HG03103 (cell line): ENCODE data around the gene C1D.
"Not testable (repeated sequence)": the region's sequence is repeated elsewhere in the genome, so short reads cannot be mapped to it uniquely, and the experiment has no call there.

Experiments
- ATAC-seq: cut with Tn5 transposase; IDR thresholded peaks from one replicate; pipeline ENCODE4 v1.9.1; 2021; ENCODE audit warnings: low read depth; ENCODE audit not compliant: unreplicated experiment

Gene C1D

DNA sequence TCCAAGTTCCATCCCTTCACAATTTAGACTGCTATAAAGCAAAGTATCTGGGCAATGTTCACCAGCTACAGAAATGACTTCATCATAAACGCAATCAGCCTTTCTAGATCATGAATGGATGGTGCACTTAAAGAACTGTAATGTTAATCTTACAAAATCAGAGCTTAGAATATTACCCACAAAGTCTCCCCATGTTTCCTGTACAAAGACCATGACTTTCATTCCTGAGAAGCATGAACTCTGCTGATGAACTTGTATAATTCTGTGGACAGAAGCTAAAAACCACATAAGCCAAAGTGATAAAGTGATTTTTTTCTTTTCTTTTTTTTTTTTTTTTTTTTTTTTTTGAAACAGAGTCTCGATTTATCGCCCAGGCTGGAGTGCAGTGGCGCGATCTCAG lies 53.3 kb downstream of the C1D start:
- ATAC-seq, result no peak

DNA sequence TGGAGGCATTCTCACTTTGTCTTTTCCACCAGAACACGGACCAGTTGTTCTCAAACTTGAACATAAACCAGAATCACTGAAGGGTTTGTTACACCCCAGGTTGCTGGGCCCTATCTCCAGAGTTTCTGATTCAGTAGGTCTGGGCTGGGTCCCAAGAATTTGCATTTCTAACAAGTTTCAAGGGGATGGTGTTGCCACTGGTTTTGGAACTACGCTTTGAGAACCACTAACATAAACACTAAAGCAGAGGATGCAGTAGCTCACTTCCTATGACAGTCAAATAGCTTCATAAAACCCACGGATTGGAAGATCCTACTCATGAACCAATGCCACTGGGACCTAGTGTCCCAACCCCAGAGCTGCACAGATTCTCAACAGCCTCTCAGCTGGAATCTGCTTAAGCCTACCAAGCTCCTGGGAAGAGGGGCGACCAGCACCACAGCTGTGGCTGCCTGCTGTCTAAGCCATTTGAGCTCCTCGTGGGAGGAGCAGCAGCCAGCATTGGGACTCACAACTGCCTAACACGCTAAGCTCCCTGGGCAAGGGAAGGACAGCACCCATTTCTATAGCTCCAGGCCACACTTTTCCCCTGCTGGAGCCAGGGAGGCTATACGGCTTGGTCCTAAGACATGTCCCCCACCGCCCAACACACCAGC lies 62.5 kb downstream of the C1D start:
- no peak for ATAC-seq

DNA sequence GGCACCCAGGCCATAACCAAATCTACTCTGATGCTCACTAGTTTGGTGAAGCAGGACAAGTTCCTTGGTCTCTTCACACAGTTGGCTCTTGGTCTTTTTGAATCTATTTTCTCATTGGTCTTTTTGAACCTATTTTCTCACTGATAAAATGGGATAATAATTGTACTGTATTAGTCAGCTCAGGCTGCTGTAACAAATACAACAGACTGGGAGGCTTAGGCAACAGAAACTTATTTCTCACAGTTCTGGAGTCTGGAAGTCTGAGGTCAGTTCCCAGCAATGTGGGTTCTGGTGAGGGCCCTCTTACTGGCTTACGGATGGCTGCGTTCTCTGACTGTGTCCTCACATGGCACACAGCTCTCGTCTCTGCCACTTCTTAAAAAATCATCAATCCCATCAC lies 63.5 kb downstream of the C1D start:
- ATAC-seq, result no peak

DNA sequence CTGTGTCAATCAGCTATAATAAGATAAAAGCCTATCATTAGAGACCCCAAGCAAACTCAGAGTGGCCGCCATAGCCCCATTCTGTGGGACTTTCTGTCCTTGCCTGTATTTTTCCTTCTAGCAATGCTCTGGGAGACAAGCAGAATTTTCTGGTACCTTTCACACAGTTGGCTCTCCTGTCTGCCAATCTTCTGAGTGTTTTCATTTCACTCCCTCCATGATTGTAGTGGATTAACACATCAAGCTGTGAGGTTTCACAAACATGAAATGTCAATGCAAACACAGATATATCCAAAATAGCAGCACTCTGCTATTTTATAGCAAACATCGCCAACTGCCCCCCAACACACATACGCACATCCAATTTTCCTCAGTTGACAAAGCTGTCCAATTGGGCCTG lies 64.9 kb downstream of the C1D start:
- no peak for ATAC-seq

DNA sequence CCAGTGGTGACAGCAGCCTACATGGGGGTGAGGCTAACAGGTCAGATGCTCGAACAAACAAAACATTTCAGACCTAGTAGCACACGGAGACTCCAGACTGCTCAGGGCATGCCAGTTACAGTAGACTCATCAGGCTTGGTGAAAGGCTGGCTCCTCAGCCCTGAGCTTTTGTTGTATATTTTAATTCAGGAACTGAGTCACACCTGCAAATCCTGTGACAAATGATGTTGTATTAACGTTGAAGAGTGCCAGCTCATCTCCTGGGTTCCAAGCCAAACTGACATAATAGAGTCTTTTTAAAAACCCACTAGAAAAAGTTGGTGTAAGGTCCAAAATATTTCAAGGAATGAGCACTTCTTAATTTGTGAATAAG lies 65.3 kb downstream of the C1D start:
- ATAC-seq, result no peak

DNA sequence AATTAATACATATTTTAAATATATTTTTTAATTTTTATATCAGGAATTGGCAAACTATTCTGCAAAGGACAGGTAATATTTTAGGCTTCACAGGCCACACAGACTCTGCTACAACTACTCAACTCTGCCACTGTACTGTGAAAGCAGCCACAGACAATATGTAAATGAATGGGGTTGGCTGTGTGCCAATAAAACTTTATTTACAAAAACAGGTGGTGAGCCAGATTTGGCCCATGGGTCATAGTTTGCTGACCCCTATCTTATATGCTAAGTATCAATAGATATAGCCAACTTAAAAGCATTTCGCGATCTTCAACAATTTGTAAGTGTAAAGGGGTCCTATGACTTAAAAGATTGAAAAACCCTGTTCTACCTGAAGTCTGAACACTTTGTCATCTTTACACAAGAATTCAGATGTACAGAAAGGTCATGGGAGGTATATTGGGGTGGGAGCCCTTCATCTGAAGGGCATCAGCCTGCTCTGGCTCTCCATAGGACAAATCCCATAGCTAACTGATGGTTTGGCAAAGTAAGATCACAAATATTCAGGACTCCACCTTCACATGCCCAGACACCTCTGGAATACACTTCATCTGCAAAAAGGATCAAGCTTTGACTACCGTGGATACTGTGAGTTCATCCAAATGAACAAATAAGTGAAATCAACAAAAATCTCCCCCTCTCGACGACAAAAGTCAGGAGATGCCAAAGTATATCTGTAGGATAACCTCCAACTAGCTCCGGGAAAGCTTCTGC lies 65.9 kb downstream of the C1D start:
- no peak for ATAC-seq

DNA sequence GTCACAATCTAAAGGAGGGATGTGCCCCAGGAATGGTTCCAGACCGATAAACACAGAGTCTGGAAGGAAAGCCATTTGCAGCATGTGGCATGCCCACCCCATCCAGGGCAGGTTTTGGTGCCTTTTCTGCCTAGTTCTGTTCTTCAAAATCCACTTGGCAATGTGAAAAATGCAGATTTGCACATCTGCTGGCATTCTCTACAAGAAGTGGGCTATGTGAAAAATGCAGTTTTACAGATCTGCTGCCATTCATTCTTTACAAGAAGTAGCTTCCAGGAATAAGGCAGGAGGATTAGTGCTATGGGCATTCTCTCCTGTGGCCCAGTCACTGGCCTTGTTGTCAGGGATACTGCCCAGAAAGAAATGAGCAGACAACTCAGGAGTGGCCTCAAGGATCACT lies 68.1 kb downstream of the C1D start:
- ATAC-seq, result no peak

DNA sequence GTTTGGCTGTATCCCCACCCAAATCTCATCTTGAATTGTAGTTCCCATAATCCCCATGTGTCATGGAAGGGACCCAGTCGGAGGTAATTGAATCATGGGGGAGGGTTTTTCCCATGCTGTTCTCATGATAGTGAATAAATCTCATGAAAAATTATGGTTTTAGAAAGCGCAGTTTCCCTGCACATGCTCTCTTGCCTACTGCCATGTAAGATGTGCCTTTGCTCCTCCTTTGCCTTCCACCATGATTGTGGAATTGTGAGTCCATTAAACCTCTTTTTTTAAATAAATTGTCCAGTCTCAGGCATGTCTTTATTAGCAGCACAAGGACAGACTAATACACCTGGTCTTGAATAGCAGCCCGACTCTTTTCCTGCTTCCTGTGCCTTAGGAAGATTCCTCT lies 68.7 kb downstream of the C1D start:
- not testable (repeated sequence) for ATAC-seq

DNA sequence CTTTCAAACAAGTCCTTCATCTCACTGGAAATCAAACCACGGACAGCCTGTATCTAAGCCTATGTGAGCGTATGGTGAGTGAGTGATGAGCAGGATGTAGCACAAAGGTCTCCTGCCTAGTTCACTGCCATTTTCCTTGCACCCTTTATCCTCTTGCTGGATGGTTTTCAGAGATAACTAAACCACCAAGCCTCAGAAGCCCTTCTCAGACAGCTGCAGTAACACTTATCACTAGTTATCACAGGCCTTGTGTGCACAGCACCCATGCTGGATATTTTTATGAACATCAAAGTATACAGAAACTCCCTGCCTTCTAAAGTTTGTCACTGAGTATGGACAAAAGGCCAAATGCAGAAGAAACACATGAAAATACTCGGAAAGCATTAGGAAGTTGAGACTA lies 69.5 kb downstream of the C1D start:
- ATAC-seq, result no peak

DNA sequence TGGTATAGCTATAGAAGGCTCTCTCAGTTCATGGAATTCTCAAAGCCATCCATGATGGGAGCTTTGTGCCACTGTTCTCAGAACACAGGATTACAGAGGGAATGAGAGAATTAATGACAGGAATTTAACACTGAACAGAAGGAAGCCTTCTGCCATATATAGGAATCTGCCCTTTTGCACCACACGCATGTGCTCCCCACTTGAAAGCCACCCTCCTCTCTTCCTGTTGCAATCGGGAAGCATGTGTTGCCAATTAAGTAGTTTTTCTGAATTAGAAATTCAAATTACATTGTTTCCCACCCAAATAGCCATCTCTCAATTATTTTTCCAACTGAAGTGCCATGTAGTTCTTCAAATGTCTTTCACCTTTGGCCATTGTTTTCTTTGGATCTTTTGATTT lies 71.3 kb downstream of the C1D start:
- no peak for ATAC-seq
